SK-N-SH (cell line): ENCODE data around the gene CYB5D1.

Source experiments
- CHD2 ChIP-seq: fragments of 150-350 bp; IDR thresholded peaks from 2 replicates; pipeline ENCODE4 v1.6.1; 2018; ENCODE audit warnings: low read length; ENCODE audit not compliant: partially characterized antibody
- EP300 ChIP-seq, 2 experiments: IDR thresholded peaks; 2 replicates each; pipeline versions ENCODE4 v1.4.0 to v1.6.1; 2012; ENCODE audit warnings: borderline replicate concordance in 1 of 2, low read depth in 1 of 2, low read length in 1 of 2
- FOSL2 ChIP-seq: IDR thresholded peaks from 2 replicates; pipeline ENCODE4 v1.4.0; 2012; ENCODE audit warnings: low read depth, mild to moderate bottlenecking, moderate library complexity, borderline replicate concordance
- GABPA ChIP-seq: IDR thresholded peaks from 2 replicates; pipeline ENCODE4 v1.4.0; 2012; ENCODE audit warnings: low read depth, mild to moderate bottlenecking
- JUND ChIP-seq: IDR thresholded peaks from 2 replicates; pipeline ENCODE4 v1.4.0; 2012
- MXI1 ChIP-seq: IDR thresholded peaks from 2 replicates; pipeline ENCODE4 v1.6.1; 2012; ENCODE audit warnings: mild to moderate bottlenecking, low read depth, low read length, improper control_type of control experiment
- NFIC ChIP-seq: IDR thresholded peaks from 2 replicates; pipeline ENCODE4 v1.4.0; 2012; ENCODE audit warnings: borderline replicate concordance
- RAD21 ChIP-seq: IDR thresholded peaks from 2 replicates; pipeline ENCODE4 v1.6.1; 2012; ENCODE audit warnings: mild to moderate bottlenecking, low read length
- SMC3 ChIP-seq: IDR thresholded peaks from 2 replicates; pipeline ENCODE4 v1.6.1; 2012; ENCODE audit warnings: low read depth, low read length, improper control_type of control experiment
- YY1 ChIP-seq: IDR thresholded peaks from 2 replicates; pipeline ENCODE4 v1.4.0; 2012; ENCODE audit warnings: low read depth, mild to moderate bottlenecking
- TF ChIP-seq, protein P1 (sequence below): fragments of 200-600 bp; sonication (generic); IDR thresholded peaks from 2 replicates; pipeline ENCODE4 v1.6.1; 2017; ENCODE audit warnings: antibody characterized with exemption, mild to moderate bottlenecking, moderate library complexity
- TF ChIP-seq, protein P2 (sequence below): IDR thresholded peaks from 2 replicates; pipeline ENCODE4 v1.4.0; 2012; ENCODE audit warnings: low read depth

DNA sequence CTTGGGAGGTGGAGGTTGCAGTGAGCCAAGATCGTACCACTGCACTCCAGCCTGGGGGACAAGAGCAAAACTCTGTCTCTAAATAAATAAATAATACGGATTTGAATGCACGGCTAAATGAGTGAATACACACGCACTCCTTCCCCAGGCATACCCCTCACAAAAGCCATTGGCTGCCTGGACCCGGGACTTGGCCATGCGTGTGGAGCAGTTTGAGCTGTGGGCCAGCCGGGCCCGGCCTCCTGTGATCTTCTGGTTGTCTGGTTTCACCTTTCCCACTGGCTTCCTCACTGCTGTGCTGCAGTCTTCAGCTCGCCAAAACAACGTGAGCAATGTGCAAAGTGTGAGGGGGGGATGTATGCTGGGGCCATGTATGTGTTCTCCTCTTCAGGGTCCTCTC lies 25.4 kb upstream of the CYB5D1 start:
- TF ChIP-seq RAD21 (no peak), EP300 (IDR thresholded peaks at IDR 0.05; ENCODE audit: borderline replicate concordance in 1 of 2, low read depth in 1 of 2, low read length in 1 of 2) (no peak), MXI1 (no peak), JUND (no peak), SMC3 (no peak), CHD2 (no peak), GABPA (no peak), YY1 (no peak), FOSL2 (no peak), NFIC (no peak)
- TF ChIP-seq, protein P1, sequence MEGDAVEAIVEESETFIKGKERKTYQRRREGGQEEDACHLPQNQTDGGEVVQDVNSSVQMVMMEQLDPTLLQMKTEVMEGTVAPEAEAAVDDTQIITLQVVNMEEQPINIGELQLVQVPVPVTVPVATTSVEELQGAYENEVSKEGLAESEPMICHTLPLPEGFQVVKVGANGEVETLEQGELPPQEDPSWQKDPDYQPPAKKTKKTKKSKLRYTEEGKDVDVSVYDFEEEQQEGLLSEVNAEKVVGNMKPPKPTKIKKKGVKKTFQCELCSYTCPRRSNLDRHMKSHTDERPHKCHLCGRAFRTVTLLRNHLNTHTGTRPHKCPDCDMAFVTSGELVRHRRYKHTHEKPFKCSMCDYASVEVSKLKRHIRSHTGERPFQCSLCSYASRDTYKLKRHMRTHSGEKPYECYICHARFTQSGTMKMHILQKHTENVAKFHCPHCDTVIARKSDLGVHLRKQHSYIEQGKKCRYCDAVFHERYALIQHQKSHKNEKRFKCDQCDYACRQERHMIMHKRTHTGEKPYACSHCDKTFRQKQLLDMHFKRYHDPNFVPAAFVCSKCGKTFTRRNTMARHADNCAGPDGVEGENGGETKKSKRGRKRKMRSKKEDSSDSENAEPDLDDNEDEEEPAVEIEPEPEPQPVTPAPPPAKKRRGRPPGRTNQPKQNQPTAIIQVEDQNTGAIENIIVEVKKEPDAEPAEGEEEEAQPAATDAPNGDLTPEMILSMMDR, result no peak
- TF ChIP-seq, protein P2, sequence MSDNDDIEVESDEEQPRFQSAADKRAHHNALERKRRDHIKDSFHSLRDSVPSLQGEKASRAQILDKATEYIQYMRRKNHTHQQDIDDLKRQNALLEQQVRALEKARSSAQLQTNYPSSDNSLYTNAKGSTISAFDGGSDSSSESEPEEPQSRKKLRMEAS, result no peak
